HG02970 (cell line): ENCODE results near the gene OGG1.
A peak's percentile ranks its signal among the peaks of the same experiment; 100 is the strongest.

Experiments used
- ATAC-seq: cut with Tn5 transposase; IDR thresholded peaks from one replicate; pipeline ENCODE4 v1.9.1; 2021; ENCODE audit warnings: mild to moderate bottlenecking, moderate library complexity, moderate number of reproducible peaks; ENCODE audit not compliant: unreplicated experiment, low FRiP score

Gene OGG1

DNA sequence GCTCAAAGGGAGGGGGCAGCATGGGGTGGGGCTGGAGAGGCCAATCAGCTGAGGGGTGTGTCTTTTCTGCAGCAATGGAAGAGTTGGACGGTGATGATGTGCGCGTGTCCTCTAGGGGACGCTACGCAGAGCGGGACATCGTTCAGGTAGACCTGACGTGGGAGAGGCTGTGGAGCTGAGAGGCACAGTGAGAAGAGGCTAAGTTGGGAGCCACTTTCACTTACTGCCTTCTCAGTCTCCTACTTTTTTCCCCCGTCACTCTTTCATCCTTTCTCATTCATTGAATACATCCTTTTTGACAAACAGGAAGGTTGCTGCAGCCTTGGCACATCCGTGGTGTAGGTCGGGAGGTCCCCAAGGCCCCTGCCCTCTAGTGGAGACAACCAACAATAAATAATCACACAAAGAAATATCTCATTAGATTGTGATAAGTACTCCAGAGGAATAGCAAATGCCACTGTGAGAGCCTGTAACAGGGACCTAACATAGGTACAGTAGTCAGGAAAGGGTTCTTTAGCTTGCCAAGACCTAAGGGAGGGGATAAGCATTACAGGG, 22.6 kb upstream of the OGG1 start:
- ATAC-seq: no peak

DNA sequence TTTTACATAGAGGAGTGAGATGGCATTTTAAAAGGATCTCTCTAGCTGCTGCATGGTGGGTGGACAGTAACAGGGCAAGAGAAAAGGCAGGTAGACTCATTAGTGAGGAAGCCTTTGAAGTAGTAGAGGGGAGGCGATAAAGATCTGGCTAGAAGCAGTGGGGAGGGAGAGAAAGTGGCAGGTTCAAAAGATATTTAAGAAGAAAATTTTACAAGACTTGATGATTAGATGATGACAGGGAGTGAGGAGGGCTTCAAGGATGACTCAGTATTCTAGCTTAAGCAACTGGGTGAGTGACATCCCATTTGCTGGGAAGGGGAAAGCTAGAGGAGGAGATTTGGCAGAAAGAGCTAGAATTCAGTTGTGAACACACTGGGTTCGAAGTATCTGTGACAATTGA, 22.0 kb upstream of the OGG1 start:
- no peak for ATAC-seq

DNA sequence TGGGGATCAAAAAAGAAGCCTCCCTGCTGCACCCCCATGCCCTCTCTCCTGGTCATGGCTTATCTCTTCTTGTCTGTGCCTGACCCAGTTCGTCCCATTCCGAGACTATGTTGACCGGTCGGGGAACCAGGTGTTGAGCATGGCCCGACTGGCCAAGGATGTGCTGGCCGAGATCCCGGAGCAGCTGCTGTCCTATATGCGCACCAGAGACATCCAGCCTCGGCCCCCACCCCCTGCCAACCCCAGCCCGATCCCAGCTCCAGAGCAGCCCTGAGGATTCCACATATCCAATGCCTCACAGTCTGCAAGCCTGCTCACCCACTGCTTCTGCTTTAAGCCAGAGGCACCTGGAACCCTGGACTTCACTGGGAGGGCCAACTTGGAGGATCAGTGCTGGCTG, 20.3 kb upstream of the OGG1 start:
- no peak for ATAC-seq

- ATAC-seq: peak; percentile 32
These were observed 19.0 kb upstream of the OGG1 start for GRCh38 chr3:9730657-9731205.

- peak; percentile 87 for ATAC-seq
These were observed 18.3 kb upstream of the OGG1 start, which contains the start of gene BRPF1 for GRCh38 chr3:9731206-9732079. Gene BRPF1, plus strand, starts transcription at chr3:9731735. Its CDS starts 2,406 bp downstream, at chr3:9734141.

DNA sequence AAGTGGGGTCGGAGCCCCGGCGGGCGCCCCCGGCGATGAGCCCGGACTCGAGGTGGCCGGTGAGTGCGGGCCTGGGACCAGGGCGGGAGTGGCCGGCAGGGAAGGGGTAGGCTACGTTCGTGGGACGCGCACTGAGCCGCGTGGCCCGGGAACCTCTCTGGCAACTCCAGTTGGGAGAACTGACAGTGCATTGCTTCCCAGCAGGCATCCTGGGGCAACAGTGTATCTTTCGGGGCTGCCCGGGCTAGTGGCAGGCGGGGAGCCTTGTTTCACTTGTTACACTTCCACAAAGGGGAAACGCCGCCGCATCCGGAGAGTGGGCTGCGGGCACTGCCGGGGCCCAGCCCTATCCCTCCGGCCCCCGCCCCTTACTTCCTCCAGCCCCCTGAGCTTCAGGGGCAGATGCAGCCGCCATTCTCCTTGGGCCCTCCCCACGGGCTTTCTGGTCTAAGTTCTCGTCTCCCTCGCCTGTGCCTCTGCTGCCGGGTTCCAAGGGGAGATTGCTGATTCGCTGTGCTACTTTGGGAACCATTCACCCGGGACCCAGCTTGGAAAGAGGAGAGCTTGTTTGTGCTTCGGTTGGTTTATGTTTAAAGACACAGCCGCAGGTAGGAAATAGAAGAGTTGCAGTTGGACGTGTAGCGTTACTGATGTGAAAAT, 17.5 kb upstream of the OGG1 start:
- ATAC-seq: peak; percentile 2

DNA sequence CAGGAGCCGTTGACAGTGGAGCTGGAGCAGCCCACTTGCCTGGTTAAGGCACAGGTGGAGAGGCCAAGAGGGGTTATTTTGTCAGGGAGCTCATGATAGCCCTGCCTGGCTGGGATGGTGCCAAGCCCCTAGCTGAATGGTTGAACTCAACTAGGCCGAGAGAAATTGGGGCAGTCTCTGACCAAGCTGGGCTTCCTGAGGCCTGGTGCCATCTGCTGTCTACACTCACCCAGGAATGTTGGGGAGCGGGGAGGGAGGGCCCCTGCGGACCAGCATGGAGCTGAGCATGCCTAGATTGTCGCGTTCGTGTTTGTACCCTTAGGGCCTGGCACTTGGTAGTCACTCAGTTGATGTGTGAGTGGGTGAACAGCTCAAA, 17.0 kb upstream of the OGG1 start:
- ATAC-seq: no peak

DNA sequence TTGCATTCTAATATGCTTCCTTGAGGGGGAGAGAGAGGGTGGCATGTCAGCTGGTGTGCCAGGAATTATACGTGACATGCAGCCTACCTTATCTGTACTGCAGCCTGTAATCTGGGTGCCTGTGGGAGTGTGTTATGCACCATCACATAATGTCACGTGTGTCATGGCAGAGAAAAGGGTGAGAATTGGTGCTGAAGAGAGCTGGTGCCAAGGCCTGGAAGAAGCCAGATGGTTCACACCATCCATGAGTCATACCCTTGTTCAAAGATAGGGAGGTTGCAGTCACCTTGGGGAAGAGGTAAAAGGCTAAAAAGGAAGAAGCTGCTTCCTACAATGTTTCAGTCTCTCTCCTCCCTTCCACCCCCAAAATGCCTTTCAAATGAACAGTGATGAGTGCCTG, 12.9 kb upstream of the OGG1 start:
- ATAC-seq: no peak

- no peak for ATAC-seq
These were observed 10.6 kb upstream of the OGG1 start for GRCh38 chr3:9739181-9739580.

DNA sequence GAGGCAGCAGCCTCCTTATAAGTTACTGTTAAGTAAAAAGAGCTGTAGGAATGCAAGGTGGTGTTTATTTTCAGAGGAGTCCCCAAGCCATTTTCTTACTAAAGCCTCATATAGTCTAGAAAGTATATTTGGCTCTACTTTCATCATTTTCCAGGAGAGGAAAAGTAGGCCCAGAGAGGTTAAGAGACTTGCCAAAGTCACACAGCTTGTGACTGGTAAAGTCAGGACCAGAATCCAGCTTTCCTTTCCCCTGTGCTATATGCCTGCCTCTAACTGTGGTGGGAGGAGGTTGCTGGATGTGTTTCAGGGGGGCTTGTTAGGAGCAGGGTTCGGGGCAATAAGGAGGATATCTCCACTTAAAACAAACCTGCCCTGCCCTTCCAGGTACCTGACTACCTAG, 7.2 kb upstream of the OGG1 start:
- no peak for ATAC-seq

DNA sequence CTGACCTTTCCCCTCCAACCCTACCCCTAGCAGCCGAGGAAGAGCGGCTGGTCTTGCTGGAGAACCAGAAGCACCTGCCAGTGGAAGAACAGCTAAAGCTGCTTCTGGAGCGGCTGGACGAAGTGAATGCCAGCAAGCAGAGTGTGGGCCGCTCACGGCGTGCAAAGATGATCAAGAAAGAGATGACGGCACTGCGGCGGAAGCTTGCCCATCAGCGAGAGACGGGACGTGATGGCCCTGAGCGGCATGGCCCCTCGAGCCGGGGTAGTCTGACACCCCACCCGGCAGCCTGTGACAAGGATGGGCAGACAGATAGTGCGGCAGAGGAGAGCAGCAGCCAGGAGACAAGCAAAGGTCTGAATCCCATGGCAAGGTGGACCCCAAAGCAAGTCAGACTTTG, 6.2 kb upstream of the OGG1 start:
- no peak for ATAC-seq

DNA sequence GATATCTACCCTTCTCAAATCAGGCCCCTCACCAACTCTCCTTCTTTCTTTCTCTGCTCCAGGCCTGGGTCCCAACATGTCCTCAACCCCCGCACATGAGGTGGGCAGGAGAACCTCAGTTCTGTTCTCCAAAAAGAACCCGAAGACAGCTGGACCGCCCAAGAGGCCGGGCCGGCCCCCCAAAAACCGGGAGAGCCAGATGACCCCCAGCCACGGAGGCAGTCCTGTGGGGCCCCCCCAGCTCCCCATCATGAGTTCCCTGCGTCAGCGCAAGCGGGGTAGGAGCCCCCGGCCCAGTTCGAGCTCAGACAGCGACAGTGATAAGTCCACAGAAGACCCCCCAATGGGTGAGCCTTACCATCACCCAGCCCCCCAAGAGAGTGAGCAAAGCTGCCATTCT, 5.6 kb upstream of the OGG1 start:
- ATAC-seq: no peak

DNA sequence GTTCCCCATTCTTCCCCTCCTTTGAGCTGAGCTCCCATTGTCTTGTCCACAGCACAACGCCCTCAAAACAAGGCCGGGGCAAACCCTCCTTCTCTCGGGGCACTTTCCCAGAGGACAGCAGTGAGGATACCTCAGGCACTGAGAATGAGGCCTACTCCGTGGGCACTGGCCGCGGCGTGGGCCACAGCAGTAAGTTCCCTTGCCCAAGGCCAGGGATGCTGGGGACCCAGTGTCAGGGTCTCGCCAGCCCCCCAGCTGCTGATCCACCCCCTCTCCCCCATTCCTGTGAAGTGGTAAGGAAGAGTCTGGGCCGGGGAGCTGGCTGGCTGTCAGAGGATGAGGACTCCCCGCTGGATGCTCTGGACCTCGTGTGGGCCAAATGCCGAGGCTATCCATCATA, 4.2 kb upstream of the OGG1 start:
- ATAC-seq: no peak

DNA sequence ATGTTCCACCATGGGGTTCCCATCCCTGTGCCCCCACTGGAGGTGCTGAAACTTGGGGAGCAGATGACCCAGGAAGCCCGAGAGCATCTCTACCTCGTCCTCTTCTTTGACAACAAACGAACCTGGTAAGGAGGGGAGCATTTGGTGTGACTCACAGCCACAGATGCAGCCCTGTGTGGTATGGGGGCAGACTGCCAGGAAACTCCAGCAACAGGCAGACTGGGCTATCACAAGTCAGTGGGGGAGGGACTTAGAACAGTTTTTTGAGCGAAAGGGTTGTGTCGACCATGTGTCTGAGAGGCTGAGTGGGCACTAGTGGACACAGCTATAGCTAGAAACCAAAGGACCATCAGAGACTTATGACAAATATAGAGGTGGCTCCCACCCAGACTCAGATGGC, 3.4 kb upstream of the OGG1 start:
- ATAC-seq: no peak

GRCh38 chr3:9747267-9747666, 2.5 kb upstream of the OGG1 start:
- no peak for ATAC-seq

DNA sequence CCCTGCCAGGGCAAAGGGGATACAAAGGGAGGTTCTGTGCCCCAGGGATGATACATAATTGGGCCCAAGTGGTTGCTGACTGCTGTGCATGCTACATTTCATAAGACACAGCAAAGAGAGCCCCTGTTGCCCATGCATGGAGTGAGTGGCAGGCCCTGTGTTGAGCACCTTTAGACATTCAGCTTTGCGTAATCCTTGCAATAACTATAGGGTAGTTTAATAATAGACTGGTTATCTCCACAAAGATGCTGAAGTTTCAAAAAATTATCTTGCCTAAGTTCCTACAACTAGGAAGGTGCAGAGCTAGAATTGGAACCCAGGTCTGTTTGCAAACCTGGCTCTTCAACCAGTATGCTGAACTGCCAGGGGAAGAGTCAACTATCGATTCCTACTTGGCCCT, 1.7 kb upstream of the OGG1 start:
- no peak for ATAC-seq

- no peak for ATAC-seq
These were observed 482 bp upstream of the OGG1 start for GRCh38 chr3:9749296-9749644.

GRCh38 chr3:9750556-9751411, 1.0 kb downstream of the OGG1 start:
- ATAC-seq: no peak

- ATAC-seq: no peak
These were observed 4.9 kb downstream of the OGG1 start for GRCh38 chr3:9754678-9755077.

- no peak for ATAC-seq
These were observed 7.7 kb downstream of the OGG1 start for GRCh38 chr3:9757427-9757826.
